Activated T-cell treated with anti-CD3 and anti-CD28 coated beads, Interleukin-2, amount 50 U/mL, for 24 hours (primary cell): ENCODE results near the gene VPS35.

Experiments used
- DNase-seq: peaks from one replicate; pipeline ENCODE4 v3.0.0-alpha.2; 2020
- H3K27ac Mint-ChIP-seq: 2 replicates; pipeline ENCODE4 v1.8.0; 2020; ENCODE audit warnings: mild to moderate bottlenecking, mixed read lengths
- H3K27me3 Mint-ChIP-seq: 2 replicates; pipeline ENCODE4 v1.8.0; 2020; ENCODE audit warnings: mixed read lengths
- H3K36me3 Mint-ChIP-seq: 2 replicates; pipeline ENCODE4 v1.8.0; 2020; ENCODE audit warnings: low read depth, mixed read lengths
- H3K4me1 Mint-ChIP-seq: 2 replicates; pipeline ENCODE4 v1.8.0; 2020; ENCODE audit warnings: low read depth, mixed read lengths
- H3K4me3 Mint-ChIP-seq: 2 replicates; pipeline ENCODE4 v1.8.0; 2020; ENCODE audit warnings: mild to moderate bottlenecking, moderate library complexity, mixed read lengths
- H3K9me3 Mint-ChIP-seq: 2 replicates; pipeline ENCODE4 v1.8.0; 2020; ENCODE audit warnings: mixed read lengths

Gene VPS35

GRCh38 chr16:46719528-46719927 is 30.6 kb upstream of the VPS35 start:
- DNase-seq, result no peak
- Mint-ChIP-seq H3K27me3 (no peaks in the 10 kb centered on the region), H3K9me3 (peaks cover under 1% of the 10 kb centered on the region), H3K27ac (no peak overlapping the region), H3K36me3 (no peaks in the 10 kb centered on the region), H3K4me1 (no peaks in the 10 kb centered on the region), H3K4me3 (no peak overlapping the region)

GRCh38 chr16:46718214-46718613 is 29.2 kb upstream of the VPS35 start:
- no peaks in the 10 kb centered on the region for H3K4me1 Mint-ChIP-seq
- no peak for DNase-seq
- H3K36me3 Mint-ChIP-seq, result no peaks in the 10 kb centered on the region
- no peak overlapping the region for H3K27ac Mint-ChIP-seq
- no peak overlapping the region for H3K4me3 Mint-ChIP-seq
- no peaks in the 10 kb centered on the region for H3K27me3 Mint-ChIP-seq
- H3K9me3 Mint-ChIP-seq, result no peaks in the 10 kb centered on the region

- Mint-ChIP-seq H3K9me3 (no peaks in the 10 kb centered on the region), H3K27me3 (no peaks in the 10 kb centered on the region), H3K4me3 (no peak overlapping the region), H3K27ac (no peak overlapping the region), H3K4me1 (no peaks in the 10 kb centered on the region), H3K36me3 (no peaks in the 10 kb centered on the region)
- DNase-seq, result no peak
These were observed 28.7 kb upstream of the VPS35 start for GRCh38 chr16:46717692-46718091.

GRCh38 chr16:46715769-46716305 is 26.9 kb upstream of the VPS35 start:
- no peak for DNase-seq
- Mint-ChIP-seq H3K27me3 (no peaks in the 10 kb centered on the region), H3K36me3 (no peaks in the 10 kb centered on the region), H3K4me1 (no peaks in the 10 kb centered on the region), H3K4me3 (no peak overlapping the region), H3K9me3 (no peaks in the 10 kb centered on the region), H3K27ac (no peak overlapping the region)

GRCh38 chr16:46714797-46715591 is 26.0 kb upstream of the VPS35 start:
- DNase-seq, result no peak
- H3K36me3 Mint-ChIP-seq, result no peaks in the 10 kb centered on the region
- no peaks in the 10 kb centered on the region for H3K27me3 Mint-ChIP-seq
- no peaks in the 10 kb centered on the region for H3K4me1 Mint-ChIP-seq
- H3K27ac Mint-ChIP-seq, result no peak overlapping the region
- H3K9me3 Mint-ChIP-seq, result no peaks in the 10 kb centered on the region
- no peak overlapping the region for H3K4me3 Mint-ChIP-seq

GRCh38 chr16:46713634-46714033 is 24.7 kb upstream of the VPS35 start:
- H3K4me1 Mint-ChIP-seq, result no peaks in the 10 kb centered on the region
- no peaks in the 10 kb centered on the region for H3K27me3 Mint-ChIP-seq
- H3K4me3 Mint-ChIP-seq, result no peak overlapping the region
- H3K36me3 Mint-ChIP-seq, result no peaks in the 10 kb centered on the region
- no peak for DNase-seq
- H3K27ac Mint-ChIP-seq, result no peak overlapping the region
- H3K9me3 Mint-ChIP-seq, result no peaks in the 10 kb centered on the region

GRCh38 chr16:46712911-46713310 is 23.9 kb upstream of the VPS35 start:
- Mint-ChIP-seq H3K36me3 (no peaks in the 10 kb centered on the region), H3K4me1 (no peaks in the 10 kb centered on the region), H3K9me3 (no peaks in the 10 kb centered on the region), H3K4me3 (no peak overlapping the region), H3K27me3 (no peaks in the 10 kb centered on the region), H3K27ac (no peak overlapping the region)
- DNase-seq, result no peak

GRCh38 chr16:46711106-46712058 is 22.4 kb upstream of the VPS35 start:
- DNase-seq, result no peak
- Mint-ChIP-seq H3K27me3 (no peaks in the 10 kb centered on the region), H3K4me1 (no peaks in the 10 kb centered on the region), H3K36me3 (no peaks in the 10 kb centered on the region), H3K4me3 (no peak overlapping the region), H3K9me3 (no peaks in the 10 kb centered on the region), H3K27ac (no peak overlapping the region)

GRCh38 chr16:46709469-46710005 is 20.6 kb upstream of the VPS35 start:
- H3K4me3 Mint-ChIP-seq, result no peak overlapping the region
- no peaks in the 10 kb centered on the region for H3K36me3 Mint-ChIP-seq
- no peak for DNase-seq
- H3K4me1 Mint-ChIP-seq, result no peaks in the 10 kb centered on the region
- no peaks in the 10 kb centered on the region for H3K27me3 Mint-ChIP-seq
- H3K9me3 Mint-ChIP-seq, result no peaks in the 10 kb centered on the region
- H3K27ac Mint-ChIP-seq, result no peak overlapping the region

GRCh38 chr16:46706642-46707041 is 17.7 kb upstream of the VPS35 start:
- DNase-seq, result no peak
- H3K27me3 Mint-ChIP-seq, result no peaks in the 10 kb centered on the region
- H3K4me3 Mint-ChIP-seq, result no peak overlapping the region
- peaks cover 16% of the 10 kb centered on the region for H3K36me3 Mint-ChIP-seq
- peaks cover 3% of the 10 kb centered on the region for H3K4me1 Mint-ChIP-seq
- H3K9me3 Mint-ChIP-seq, result no peaks in the 10 kb centered on the region
- H3K27ac Mint-ChIP-seq, result no peak overlapping the region

GRCh38 chr16:46702030-46702429 is 13.1 kb upstream of the VPS35 start:
- no peak overlapping the region for H3K4me3 Mint-ChIP-seq
- no peaks in the 10 kb centered on the region for H3K27me3 Mint-ChIP-seq
- no peak overlapping the region for H3K27ac Mint-ChIP-seq
- H3K9me3 Mint-ChIP-seq, result no peaks in the 10 kb centered on the region
- DNase-seq, result no peak
- H3K36me3 Mint-ChIP-seq, result peaks cover 46% of the 10 kb centered on the region
- peaks cover 3% of the 10 kb centered on the region for H3K4me1 Mint-ChIP-seq

GRCh38 chr16:46701615-46702014 is 12.6 kb upstream of the VPS35 start:
- Mint-ChIP-seq H3K4me1 (peaks cover 3% of the 10 kb centered on the region), H3K27me3 (no peaks in the 10 kb centered on the region), H3K9me3 (no peaks in the 10 kb centered on the region), H3K36me3 (peaks cover 50% of the 10 kb centered on the region), H3K4me3 (no peak overlapping the region), H3K27ac (no peak overlapping the region)
- DNase-seq, result no peak

- no peaks in the 10 kb centered on the region for H3K9me3 Mint-ChIP-seq
- DNase-seq, result no peak
- peaks cover 3% of the 10 kb centered on the region for H3K4me1 Mint-ChIP-seq
- no peak overlapping the region for H3K27ac Mint-ChIP-seq
- no peak overlapping the region for H3K4me3 Mint-ChIP-seq
- peaks cover 65% of the 10 kb centered on the region for H3K36me3 Mint-ChIP-seq
- no peaks in the 10 kb centered on the region for H3K27me3 Mint-ChIP-seq
These were observed 11.1 kb upstream of the VPS35 start for GRCh38 chr16:46700048-46700447.

GRCh38 chr16:46696957-46697356 is 8.0 kb upstream of the VPS35 start:
- no peaks in the 10 kb centered on the region for H3K27me3 Mint-ChIP-seq
- H3K36me3 Mint-ChIP-seq, result peaks cover 58% of the 10 kb centered on the region
- H3K27ac Mint-ChIP-seq, result no peak overlapping the region
- peaks cover 4% of the 10 kb centered on the region for H3K4me1 Mint-ChIP-seq
- no peaks in the 10 kb centered on the region for H3K9me3 Mint-ChIP-seq
- no peak for DNase-seq
- H3K4me3 Mint-ChIP-seq, result no peak overlapping the region
